ENCODE measurements around the gene CA9.

CA9 gene

DNA sequence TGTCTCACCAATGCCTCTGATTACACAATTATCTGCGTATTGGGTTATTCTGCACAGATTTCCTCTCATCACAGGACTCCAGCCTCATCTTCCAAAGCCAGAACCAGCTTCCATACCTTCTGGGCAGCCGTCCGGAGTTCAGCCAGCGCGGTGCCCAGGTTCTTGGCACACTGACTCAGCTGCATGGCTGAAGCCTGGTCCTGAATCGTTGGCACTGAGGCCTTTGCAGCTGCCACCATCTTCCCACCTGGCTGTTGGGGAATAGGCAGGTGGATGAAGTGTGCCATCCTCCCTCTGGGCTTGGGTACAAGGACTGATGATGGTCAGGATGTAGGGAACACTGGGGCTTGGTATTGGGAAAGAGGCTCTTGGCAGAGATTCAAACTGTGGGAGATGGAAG, 40.4 kb downstream of the CA9 start:
- Histone ChIP-seq H2BK5ac (ENCODE audit: low read length) (no peak overlapping the region), H3K27me3 (ENCODE audit: insufficient read depth, low read length, poor library complexity) (no peaks in the 10 kb centered on the region), H2BK15ac (replicated peaks; ENCODE audit: low read depth) (no peak overlapping the region), H3K79me2 (ENCODE audit: control insufficient read depth, insufficient read depth, low read length) (no peaks in the 10 kb centered on the region), H3K36me3 (ENCODE audit: control insufficient read depth, insufficient read depth, low read length) (peaks cover 44% of the 10 kb centered on the region), H4K8ac (ENCODE audit: low read depth, low read length) (no peak overlapping the region), H3K27ac (ENCODE audit: low read depth, low read length) (no peak overlapping the region), H3K4me2 (ENCODE audit: low read length) (no peak overlapping the region), H3K56ac (ENCODE audit: low read length) (no peak overlapping the region), H3K9ac (ENCODE audit: low read length) (no peak overlapping the region), H2AK5ac (ENCODE audit: low read length) (no peak overlapping the region), H3K4ac (ENCODE audit: low read depth, low read length) (no peak overlapping the region), H3K4me1 (ENCODE audit: control insufficient read depth, low read depth, low read length) (no peaks in the 10 kb centered on the region), H3K79me1 (ENCODE audit: low read length) (no peaks in the 10 kb centered on the region), H3K23ac (ENCODE audit: low read length) (no peak overlapping the region), H2BK120ac (ENCODE audit: low read depth, low read length) (no peak overlapping the region), H3K4me3 (ENCODE audit: low read length) (no peak overlapping the region), H3K18ac (ENCODE audit: low read length) (no peak overlapping the region), H4K5ac (ENCODE audit: low read length) (no peak overlapping the region)
- DNase-seq: no peak
- WGBS (ENCODE audit: extremely low coverage, insufficient coverage, low lambda C conversion rate): no CpG with 5 or more reads among the region's 6 CpGs

DNA sequence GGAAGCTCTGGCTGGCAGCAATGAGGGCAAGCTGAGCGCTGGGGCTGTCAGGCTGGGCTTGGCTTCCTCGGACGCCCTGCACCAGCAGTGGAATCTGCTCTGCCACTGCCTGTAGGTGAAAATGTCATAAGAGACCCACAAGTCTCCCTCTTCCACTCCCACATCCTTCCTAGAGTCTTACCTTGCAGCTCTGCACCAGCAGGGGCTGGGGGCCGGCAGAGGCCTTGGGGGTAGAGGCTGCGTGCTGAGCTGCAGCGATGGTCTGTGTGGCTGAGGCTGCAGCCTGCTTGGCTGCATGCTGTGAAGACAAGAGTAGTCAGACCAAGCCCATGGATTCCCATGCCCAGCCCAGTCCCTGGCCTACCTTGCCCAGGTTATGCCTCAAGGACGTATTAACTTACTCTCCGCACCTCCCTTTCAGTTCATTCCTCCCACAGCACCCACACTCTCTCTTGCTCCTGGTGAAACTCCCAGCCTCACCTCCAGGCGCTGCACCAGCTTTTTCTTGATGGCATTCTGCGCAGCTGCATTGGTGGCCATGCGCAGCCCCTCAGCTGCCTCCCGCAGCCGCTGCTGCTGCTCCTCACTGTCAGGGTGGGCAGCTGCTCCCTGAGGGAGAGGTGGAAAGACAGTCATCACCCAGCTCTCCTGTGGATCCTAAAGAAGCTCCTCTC, 41.0 kb downstream of the CA9 start:
- Histone ChIP-seq H3K9ac (ENCODE audit: low read length) (no peak overlapping the region), H3K4me2 (ENCODE audit: low read length) (no peak overlapping the region), H4K5ac (ENCODE audit: low read length) (no peak overlapping the region), H3K4me1 (ENCODE audit: control insufficient read depth, low read depth, low read length) (no peaks in the 10 kb centered on the region), H2BK15ac (replicated peaks; ENCODE audit: low read depth) (no peak overlapping the region), H3K27me3 (ENCODE audit: insufficient read depth, low read length, poor library complexity) (no peaks in the 10 kb centered on the region), H3K27ac (ENCODE audit: low read depth, low read length) (no peak overlapping the region), H3K79me2 (ENCODE audit: control insufficient read depth, insufficient read depth, low read length) (no peaks in the 10 kb centered on the region), H3K56ac (ENCODE audit: low read length) (no peak overlapping the region), H3K79me1 (ENCODE audit: low read length) (no peaks in the 10 kb centered on the region), H2BK5ac (ENCODE audit: low read length) (no peak overlapping the region), H3K36me3 (ENCODE audit: control insufficient read depth, insufficient read depth, low read length) (peaks cover 48% of the 10 kb centered on the region), H3K4me3 (ENCODE audit: low read length) (no peak overlapping the region), H2AK5ac (ENCODE audit: low read length) (no peak overlapping the region), H2BK120ac (ENCODE audit: low read depth, low read length) (no peak overlapping the region), H3K4ac (ENCODE audit: low read depth, low read length) (no peak overlapping the region), H4K8ac (ENCODE audit: low read depth, low read length) (no peak overlapping the region), H3K23ac (ENCODE audit: low read length) (no peak overlapping the region), H3K18ac (ENCODE audit: low read length) (no peak overlapping the region)
- WGBS (ENCODE audit: extremely low coverage, insufficient coverage, low lambda C conversion rate): no CpG with 5 or more reads among the region's 13 CpGs
- no peak for DNase-seq

GRCh38 chr9:35716230-35716629, 42.5 kb downstream of the CA9 start:
- H3K79me1 ChIP-seq (ENCODE audit: low read length): no peaks in the 10 kb centered on the region
- H3K79me2 ChIP-seq (ENCODE audit: control insufficient read depth, insufficient read depth, low read length): no peaks in the 10 kb centered on the region
- no peak overlapping the region for H3K27ac ChIP-seq (ENCODE audit: low read depth, low read length)
- no peaks in the 10 kb centered on the region for H3K4me1 ChIP-seq (ENCODE audit: control insufficient read depth, low read depth, low read length)
- no peaks in the 10 kb centered on the region for H3K27me3 ChIP-seq (ENCODE audit: insufficient read depth, low read length, poor library complexity)
- H3K56ac ChIP-seq (ENCODE audit: low read length): no peak overlapping the region
- H2BK120ac ChIP-seq (ENCODE audit: low read depth, low read length): no peak overlapping the region
- H3K4me2 ChIP-seq (ENCODE audit: low read length): no peak overlapping the region
- H3K9ac ChIP-seq (ENCODE audit: low read length): no peak overlapping the region
- no peak for DNase-seq
- H2AK5ac ChIP-seq (ENCODE audit: low read length): no peak overlapping the region
- no peak overlapping the region for H3K4ac ChIP-seq (ENCODE audit: low read depth, low read length)
- no peak overlapping the region for H3K23ac ChIP-seq (ENCODE audit: low read length)
- no peak overlapping the region for H3K18ac ChIP-seq (ENCODE audit: low read length)
- no peak overlapping the region for H2BK5ac ChIP-seq (ENCODE audit: low read length)
- no peak overlapping the region for H2BK15ac ChIP-seq (replicated peaks; ENCODE audit: low read depth)
- H4K8ac ChIP-seq (ENCODE audit: low read depth, low read length): no peak overlapping the region
- no peak overlapping the region for H3K4me3 ChIP-seq (ENCODE audit: low read length)
- WGBS (ENCODE audit: extremely low coverage, insufficient coverage, low lambda C conversion rate): no CpG with 5 or more reads among the region's 4 CpGs
- H4K5ac ChIP-seq (ENCODE audit: low read length): no peak overlapping the region
- peaks cover 52% of the 10 kb centered on the region for H3K36me3 ChIP-seq (ENCODE audit: control insufficient read depth, insufficient read depth, low read length)

DNA sequence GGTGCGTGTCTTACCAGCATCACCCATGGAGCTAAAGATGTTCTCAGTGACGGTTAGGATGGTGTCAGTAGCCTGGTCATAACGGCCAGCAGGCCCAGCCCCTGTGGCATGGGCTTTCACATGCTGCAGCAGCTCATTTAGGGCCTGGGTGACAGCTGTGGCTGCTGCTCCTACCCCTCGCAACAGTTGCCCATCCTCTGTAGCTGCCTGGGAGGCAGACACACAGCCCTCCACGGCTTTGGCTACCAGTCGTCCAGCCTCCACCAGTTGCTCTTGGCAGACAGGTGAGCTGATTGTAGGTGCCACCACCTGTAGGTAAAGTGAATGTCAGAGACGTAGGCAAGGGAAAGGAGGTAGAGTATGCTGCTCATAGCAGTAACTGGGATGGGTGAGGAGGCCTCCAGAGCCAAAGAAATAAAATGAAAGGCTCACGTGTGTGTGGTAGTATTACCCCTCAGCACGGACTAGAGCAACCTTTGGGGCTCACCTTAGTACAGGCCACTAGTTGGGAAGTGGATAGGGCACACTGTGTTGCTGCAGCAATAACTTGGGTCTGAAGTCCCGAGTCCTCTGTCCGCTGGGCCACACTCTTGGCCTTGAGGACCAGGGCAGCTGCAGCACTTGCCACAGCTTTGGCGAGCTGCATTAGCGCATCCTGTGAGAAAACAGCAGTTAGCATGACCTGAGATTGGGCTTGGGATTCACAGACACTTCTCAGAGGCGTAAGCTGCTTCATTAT, 43.6 kb downstream of the CA9 start:
- Histone ChIP-seq H2BK15ac (replicated peaks; ENCODE audit: low read depth) (no peak overlapping the region), H3K27me3 (ENCODE audit: insufficient read depth, low read length, poor library complexity) (no peaks in the 10 kb centered on the region)

DNA sequence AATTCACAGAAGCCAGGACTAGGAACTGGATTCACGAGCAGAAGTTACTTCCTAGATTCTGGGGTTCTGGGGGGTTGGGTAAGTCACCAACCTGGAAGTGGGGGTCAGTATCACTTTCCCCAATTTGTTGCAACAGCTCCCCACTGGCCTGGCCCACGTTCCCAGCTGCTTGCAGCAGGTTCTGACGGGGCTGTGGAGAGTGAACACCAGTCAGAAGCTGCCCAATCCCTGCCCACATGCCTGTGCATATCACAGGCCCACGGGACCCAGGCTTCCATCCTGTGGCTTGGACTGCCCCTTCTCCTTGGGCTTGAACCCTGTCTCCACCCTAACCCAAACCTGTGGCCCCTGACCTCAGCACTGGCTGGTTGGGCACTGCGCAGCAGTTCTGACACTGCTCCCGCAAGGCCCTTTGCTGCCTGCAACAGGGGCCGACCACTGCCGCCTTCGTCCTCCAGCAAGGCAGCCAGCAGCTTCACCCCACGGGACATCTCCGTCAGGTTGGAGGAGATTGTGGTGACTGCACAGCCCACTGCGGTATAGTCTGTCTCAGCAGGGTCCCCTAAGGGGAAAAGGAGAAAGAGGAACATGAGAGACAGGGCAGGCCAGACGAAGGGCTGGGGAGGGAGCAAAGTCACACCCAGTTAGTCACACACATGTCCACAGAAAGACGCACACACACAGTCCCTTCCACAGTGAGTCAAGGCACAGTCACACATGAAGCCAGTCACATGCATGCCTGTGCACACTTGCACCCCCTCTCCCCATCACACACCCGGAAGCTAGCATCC, 45.2 kb downstream of the CA9 start:
- no CpG with 5 or more reads among the region's 15 CpGs for WGBS (ENCODE audit: extremely low coverage, insufficient coverage, low lambda C conversion rate)
- Histone ChIP-seq H3K79me2 (ENCODE audit: control insufficient read depth, insufficient read depth, low read length) (no peaks in the 10 kb centered on the region), H3K4ac (ENCODE audit: low read depth, low read length) (no peak overlapping the region), H3K27me3 (ENCODE audit: insufficient read depth, low read length, poor library complexity) (no peaks in the 10 kb centered on the region), H3K27ac (ENCODE audit: low read depth, low read length) (no peak overlapping the region), H3K56ac (ENCODE audit: low read length) (no peak overlapping the region), H2BK5ac (ENCODE audit: low read length) (no peak overlapping the region), H3K18ac (ENCODE audit: low read length) (no peak overlapping the region), H3K36me3 (ENCODE audit: control insufficient read depth, insufficient read depth, low read length) (peaks cover 55% of the 10 kb centered on the region), H3K4me2 (ENCODE audit: low read length) (no peak overlapping the region), H2BK120ac (ENCODE audit: low read depth, low read length) (no peak overlapping the region), H3K9ac (ENCODE audit: low read length) (no peak overlapping the region), H4K8ac (ENCODE audit: low read depth, low read length) (no peak overlapping the region), H3K23ac (ENCODE audit: low read length) (no peak overlapping the region), H3K4me1 (ENCODE audit: control insufficient read depth, low read depth, low read length) (no peaks in the 10 kb centered on the region), H3K79me1 (ENCODE audit: low read length) (no peaks in the 10 kb centered on the region), H3K4me3 (ENCODE audit: low read length) (no peak overlapping the region), H4K5ac (ENCODE audit: low read length) (no peak overlapping the region), H2AK5ac (ENCODE audit: low read length) (no peak overlapping the region), H2BK15ac (replicated peaks; ENCODE audit: low read depth) (no peak overlapping the region)
- no peak for DNase-seq

More for the DNA sequence above, 43.6 kb downstream of the CA9 start:
- Histone ChIP-seq H3K9ac (ENCODE audit: low read length) (no peak overlapping the region), H3K4me2 (ENCODE audit: low read length) (no peak overlapping the region), H2BK120ac (ENCODE audit: low read depth, low read length) (no peak overlapping the region), H4K8ac (ENCODE audit: low read depth, low read length) (no peak overlapping the region), H3K4me3 (ENCODE audit: low read length) (no peak overlapping the region), H3K23ac (ENCODE audit: low read length) (no peak overlapping the region), H3K79me2 (ENCODE audit: control insufficient read depth, insufficient read depth, low read length) (no peaks in the 10 kb centered on the region), H2BK5ac (ENCODE audit: low read length) (no peak overlapping the region), H3K79me1 (ENCODE audit: low read length) (no peaks in the 10 kb centered on the region), H4K5ac (ENCODE audit: low read length) (no peak overlapping the region), H3K18ac (ENCODE audit: low read length) (no peak overlapping the region), H3K4me1 (ENCODE audit: control insufficient read depth, low read depth, low read length) (no peaks in the 10 kb centered on the region), H3K36me3 (ENCODE audit: control insufficient read depth, insufficient read depth, low read length) (peaks cover 55% of the 10 kb centered on the region), H3K4ac (ENCODE audit: low read depth, low read length) (no peak overlapping the region), H2AK5ac (ENCODE audit: low read length) (no peak overlapping the region), H3K56ac (ENCODE audit: low read length) (no peak overlapping the region), H3K27ac (ENCODE audit: low read depth, low read length) (no peak overlapping the region)
- no peak for DNase-seq
- no CpG with 5 or more reads among the region's 14 CpGs for WGBS (ENCODE audit: extremely low coverage, insufficient coverage, low lambda C conversion rate)

Data from mesendoderm (in vitro differentiated cells).